ENCODE measurements around the gene GALNT11. TPM values are rescaled to one million over a fixed set of nuclear protein-coding genes. Genes with fewer than 3 reads are reported as not detected.
"Not testable (repeated sequence)": the region's sequence is repeated elsewhere in the genome, so short reads cannot be mapped to it uniquely, and the experiment has no call there.

The GALNT11 gene
- total RNA-seq, 1 experiment from 2014 or later, result 24.1 TPM

DNA sequence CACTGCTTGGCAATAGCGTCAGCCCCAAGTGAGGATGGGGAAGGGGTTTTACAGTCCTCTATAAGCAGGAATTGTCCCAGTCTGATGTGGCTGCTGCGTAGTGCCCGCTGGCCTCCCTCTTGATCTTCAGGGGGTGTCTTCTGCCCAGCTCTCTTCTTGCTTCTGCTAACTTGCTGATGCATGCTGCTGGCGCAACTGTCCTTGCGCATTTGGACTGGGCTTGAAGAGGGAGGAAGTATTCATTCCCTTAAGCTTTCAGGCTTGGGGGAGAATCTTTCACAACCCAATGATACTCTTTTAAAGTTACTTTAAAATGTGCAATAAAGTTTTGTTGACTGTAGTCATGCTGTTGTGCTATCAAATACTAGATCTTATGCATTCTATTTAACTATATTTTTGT lies 10.3 kb downstream of the GALNT11 start:
- Histone ChIP-seq H3K9me3 (ENCODE audit: control insufficient read depth, low read depth, low read length) (no peaks in the 10 kb centered on the region), H2BK15ac (ENCODE audit: low read depth, low read length) (no peak overlapping the region), H3K79me1 (ENCODE audit: insufficient read depth, low read depth, low read length, poor library complexity, severe bottlenecking) (no peaks in the 10 kb centered on the region), H2BK120ac (ENCODE audit: low read depth, low read length, poor library complexity, severe bottlenecking) (no peak overlapping the region), H3K4me2 (ENCODE audit: insufficient read depth, insufficient read length, low read length) (peak overlapping the region; percentile 60), H2AFZ (ENCODE audit: low read length) (no peak overlapping the region), H3K27me3 (ENCODE audit: insufficient read depth, low read length) (no peaks in the 10 kb centered on the region), H3K4me1 (ENCODE audit: insufficient read depth, low read length) (peaks cover 5% of the 10 kb centered on the region; the same call in 1 of the 2 replicates), H3K4ac (ENCODE audit: low read depth, low read length) (no peak overlapping the region), H2BK12ac (ENCODE audit: insufficient read length, low read depth, low read length) (no peak overlapping the region), H3K79me2 (ENCODE audit: insufficient read depth, low read length) (no peaks in the 10 kb centered on the region), H3K23ac (ENCODE audit: insufficient read length, low read depth, low read length) (no peak overlapping the region), H2BK20ac (ENCODE audit: low read depth, low read length, poor library complexity, severe bottlenecking) (no peak overlapping the region), H4K20me1 (ENCODE audit: control insufficient read depth, insufficient read depth, insufficient read length) (no peaks in the 10 kb centered on the region), H4K8ac (replicated peaks; ENCODE audit: insufficient read length, low read depth, low read length) (no peak overlapping the region), H2AK5ac (ENCODE audit: insufficient read length, low read length) (no peak overlapping the region), H2BK5ac (ENCODE audit: insufficient read length, low read length) (no peak overlapping the region), H4K91ac (ENCODE audit: insufficient read length, low read depth, low read length) (no peak overlapping the region), H4K5ac (ENCODE audit: insufficient read length, low read depth, low read length) (no peak overlapping the region), H3K56ac (ENCODE audit: insufficient read length, low read depth, low read length) (no peak overlapping the region), H3K23me2 (ENCODE audit: insufficient read length, low read depth, low read length, poor library complexity, severe bottlenecking) (no peaks in the 10 kb centered on the region), H3K9ac (ENCODE audit: extremely low read depth, insufficient read length, low read length) (no peak overlapping the region), H3T11ph (ENCODE audit: low read length) (no peak overlapping the region), H3K14ac (ENCODE audit: insufficient read depth, low read length) (no peak overlapping the region), H3K27ac (ENCODE audit: insufficient read length, low read depth, low read length) (no peak overlapping the region), H3K18ac (ENCODE audit: insufficient read length, low read depth, low read length) (no peak overlapping the region)
- no peak for DNase-seq
- WGBS (ENCODE audit: extremely low coverage, insufficient read length, low lambda C conversion rate), result no CpG with 5 or more reads among the region's 5 CpGs
- H3K27ac Mint-ChIP-seq, result no peak overlapping the region
- peaks cover 41 to 48% (median 43%) of the 10 kb centered on the region in 3 experiments for H3K36me3 Mint-ChIP-seq (ENCODE audit: insufficient read depth in 1 of 3, low read depth in 3 of 3)
- H3K4me3 Mint-ChIP-seq, result peak overlapping the region; percentile 52 to 74
- H3K4me1 Mint-ChIP-seq, result peaks cover 32 to 46% of the 10 kb centered on the region in 2 experiments
- TF ChIP-seq, protein P1, sequence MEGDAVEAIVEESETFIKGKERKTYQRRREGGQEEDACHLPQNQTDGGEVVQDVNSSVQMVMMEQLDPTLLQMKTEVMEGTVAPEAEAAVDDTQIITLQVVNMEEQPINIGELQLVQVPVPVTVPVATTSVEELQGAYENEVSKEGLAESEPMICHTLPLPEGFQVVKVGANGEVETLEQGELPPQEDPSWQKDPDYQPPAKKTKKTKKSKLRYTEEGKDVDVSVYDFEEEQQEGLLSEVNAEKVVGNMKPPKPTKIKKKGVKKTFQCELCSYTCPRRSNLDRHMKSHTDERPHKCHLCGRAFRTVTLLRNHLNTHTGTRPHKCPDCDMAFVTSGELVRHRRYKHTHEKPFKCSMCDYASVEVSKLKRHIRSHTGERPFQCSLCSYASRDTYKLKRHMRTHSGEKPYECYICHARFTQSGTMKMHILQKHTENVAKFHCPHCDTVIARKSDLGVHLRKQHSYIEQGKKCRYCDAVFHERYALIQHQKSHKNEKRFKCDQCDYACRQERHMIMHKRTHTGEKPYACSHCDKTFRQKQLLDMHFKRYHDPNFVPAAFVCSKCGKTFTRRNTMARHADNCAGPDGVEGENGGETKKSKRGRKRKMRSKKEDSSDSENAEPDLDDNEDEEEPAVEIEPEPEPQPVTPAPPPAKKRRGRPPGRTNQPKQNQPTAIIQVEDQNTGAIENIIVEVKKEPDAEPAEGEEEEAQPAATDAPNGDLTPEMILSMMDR (conservative IDR thresholded peaks at IDR 0.05), result no peak
- peaks cover 36% of the 10 kb centered on the region for H3K27me3 Mint-ChIP-seq (ENCODE audit: low read depth)
- H3K9me3 Mint-ChIP-seq, result peaks cover 36 to 37% of the 10 kb centered on the region in 2 experiments

DNA sequence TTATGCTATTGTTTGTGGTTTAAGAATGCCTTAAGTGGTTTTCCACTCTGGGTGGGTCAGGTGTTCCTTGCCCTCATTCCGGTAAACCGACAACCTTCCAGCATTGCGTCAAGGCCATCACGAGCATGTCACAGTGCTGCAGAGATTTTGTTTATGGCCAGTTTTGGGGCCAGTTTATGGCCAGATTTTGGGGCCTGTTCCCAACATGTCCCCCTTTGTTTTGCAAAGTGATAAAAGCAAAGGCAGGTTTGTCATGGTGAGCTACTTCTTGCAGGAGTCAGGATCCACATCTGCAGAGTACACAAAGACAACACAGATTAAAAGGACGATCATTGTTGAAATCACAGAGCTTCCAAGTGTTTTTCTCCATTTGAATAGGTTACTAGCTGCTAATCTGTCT lies 12.9 kb downstream of the GALNT11 start:
- not testable (repeated sequence) for H2BK5ac ChIP-seq (ENCODE audit: insufficient read length, low read length); H3K9me3 ChIP-seq (ENCODE audit: control insufficient read depth, low read depth, low read length); H3K27ac Mint-ChIP-seq; H2BK120ac ChIP-seq (ENCODE audit: low read depth, low read length, poor library complexity, severe bottlenecking); H2AFZ ChIP-seq (ENCODE audit: low read length); H3K79me2 ChIP-seq (ENCODE audit: insufficient read depth, low read length); H3K23me2 ChIP-seq (ENCODE audit: insufficient read length, low read depth, low read length, poor library complexity, severe bottlenecking); H2BK20ac ChIP-seq (ENCODE audit: low read depth, low read length, poor library complexity, severe bottlenecking); H3T11ph ChIP-seq (ENCODE audit: low read length); H3K79me1 ChIP-seq (ENCODE audit: insufficient read depth, low read depth, low read length, poor library complexity, severe bottlenecking); DNase-seq; H3K18ac ChIP-seq (ENCODE audit: insufficient read length, low read depth, low read length); H2AK5ac ChIP-seq (ENCODE audit: insufficient read length, low read length); H3K4me3 Mint-ChIP-seq; H3K23ac ChIP-seq (ENCODE audit: insufficient read length, low read depth, low read length); H4K20me1 ChIP-seq (ENCODE audit: control insufficient read depth, insufficient read depth, insufficient read length); H3K4me1 ChIP-seq (ENCODE audit: insufficient read depth, low read length); H3K14ac ChIP-seq (ENCODE audit: insufficient read depth, low read length); H3K4ac ChIP-seq (ENCODE audit: low read depth, low read length); H3K56ac ChIP-seq (ENCODE audit: insufficient read length, low read depth, low read length); H2BK12ac ChIP-seq (ENCODE audit: insufficient read length, low read depth, low read length); H4K91ac ChIP-seq (ENCODE audit: insufficient read length, low read depth, low read length); H3K27me3 ChIP-seq (ENCODE audit: insufficient read depth, low read length); H4K5ac ChIP-seq (ENCODE audit: insufficient read length, low read depth, low read length); H4K8ac ChIP-seq (replicated peaks; ENCODE audit: insufficient read length, low read depth, low read length); H3K4me2 ChIP-seq (ENCODE audit: insufficient read depth, insufficient read length, low read length); H3K9ac ChIP-seq (ENCODE audit: extremely low read depth, insufficient read length, low read length); H2BK15ac ChIP-seq (ENCODE audit: low read depth, low read length); H3K27ac ChIP-seq (ENCODE audit: insufficient read length, low read depth, low read length)
- WGBS (ENCODE audit: extremely low coverage, insufficient read length, low lambda C conversion rate), result no CpG with 5 or more reads among the region's 5 CpGs
- Mint-ChIP-seq H3K9me3 (peaks cover 36 to 42% of the 10 kb centered on the region in 2 experiments), H3K4me1 (peaks cover 32 to 43% of the 10 kb centered on the region in 2 experiments), H3K27me3 (ENCODE audit: low read depth) (peaks cover 27% of the 10 kb centered on the region), H3K36me3 (ENCODE audit: insufficient read depth in 1 of 3, low read depth in 3 of 3) (peaks cover 44 to 50% (median 48%) of the 10 kb centered on the region in 3 experiments)
